GM12892 (cell line): ENCODE measurements around the gene DPF3.

Source experiments
- POLR2A ChIP-seq: IDR thresholded peaks from 2 replicates; pipeline ENCODE4 v1.6.1; 2011; ENCODE audit warnings: low read depth, low read length, control low read depth
- POLR2AphosphoS5 ChIP-seq: IDR thresholded peaks from 2 replicates; pipeline ENCODE4 v1.6.1; 2011; ENCODE audit warnings: low read depth, low read length, control low read depth
- TAF1 ChIP-seq: IDR thresholded peaks from 2 replicates; pipeline ENCODE4 v1.6.1; 2011; ENCODE audit warnings: low read depth, mild to moderate bottlenecking, control low read depth, low read length, borderline replicate concordance

- TF ChIP-seq POLR2AphosphoS5 (no peak), POLR2A (no peak), TAF1 (no peak)
Measured at GRCh38 chr14:72809063-72809462, 84.8 kb downstream of the DPF3 start.
